ENCODE data around the gene CHST2.

Gene CHST2

GRCh38 chr3:143170676-143171075, 51.1 kb downstream of the CHST2 start:
- no peak for DNase-seq

GRCh38 chr3:143171141-143171980, 51.8 kb downstream of the CHST2 start:
- no peak for DNase-seq

DNA sequence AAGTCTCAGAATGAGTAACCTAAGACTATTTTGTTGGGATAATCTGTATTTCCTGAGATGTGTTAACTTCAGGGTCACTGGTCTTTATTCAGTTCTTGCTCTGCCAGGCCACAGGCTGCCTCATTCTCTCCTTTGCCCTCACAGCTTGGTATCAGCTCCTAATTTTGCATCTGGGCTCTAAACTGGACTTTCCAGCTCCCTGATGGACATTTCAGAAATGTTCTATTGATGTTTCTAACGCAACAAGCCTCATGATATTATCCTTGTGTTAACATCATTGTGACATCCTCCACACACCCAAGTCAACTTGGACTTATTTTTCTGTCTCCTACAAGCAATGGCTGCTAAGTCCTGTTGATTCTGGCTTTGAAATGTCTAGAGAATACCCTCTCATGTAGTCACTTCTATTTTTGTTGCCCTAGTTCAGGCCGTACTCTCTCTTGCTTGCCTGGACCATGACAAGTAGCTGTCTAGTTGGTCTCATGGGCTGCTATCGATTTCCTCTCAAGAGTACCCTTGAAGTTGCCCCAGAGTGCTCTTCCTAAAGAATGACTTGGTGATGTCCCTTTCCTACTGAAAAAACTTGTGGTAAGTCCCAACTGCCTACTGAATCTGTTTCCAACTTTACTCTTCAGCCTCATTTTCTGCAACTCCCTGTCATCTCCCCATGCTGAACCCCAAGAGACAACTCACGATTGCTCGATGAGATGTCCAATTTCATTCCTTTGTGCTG, 52.7 kb downstream of the CHST2 start:
- DNase-seq, result no peak

GRCh38 chr3:143172795-143173145, 53.2 kb downstream of the CHST2 start:
- DNase-seq, result no peak

GRCh38 chr3:143173242-143173641, 53.7 kb downstream of the CHST2 start:
- DNase-seq, result no peak

Data from NCI-H1930 (cell line).